ENCODE measurements around the gene PDCD2. TPM values are rescaled to one million over a fixed set of nuclear protein-coding genes. Genes with fewer than 3 reads are reported as not detected.

The PDCD2 gene
- total RNA-seq, 4 donors from 2014 or later = 61.5 to 113 (median 83.0) TPM

GRCh38 chr6:170553534-170554012 is 30.9 kb downstream of the PDCD2 start:
- in situ Hi-C loops (cut with MboI; ENCODE audit: low sequenced_read_pairs in 4 of 4) (loop anchor here in 3 of 4 donors (10.0 kb wide), 1 partner anchor 799 kb away; the partner anchor contains the start of genes DYNLT2 (in 3 of the 3) and ERMARD (in 3 of the 3)), intact Hi-C loops (cut with DNase I; ENCODE audit: low total_unique reads) (loop anchor here (1.0 to 10.0 kb wide), 3 partner anchors 31 to 829 kb away; partner anchors contain the start of genes DYNLT2, ERMARD, PDCD2 and PHF10)
- peak in 1 of 2 donors; percentile 38 for DNase-seq

GRCh38 chr6:170552765-170553533 is 31.5 kb downstream of the PDCD2 start, which contains the start of gene PSMB1:
Gene PSMB1 (minus strand): TSS chr6:170553307. CDS start chr6:170553242, 65 bp downstream.
- Histone ChIP-seq H3K4me3 (peak within 1 kb of the TSS; percentile 75 to 95 (median 80)), H3K27ac (peak within 1 kb of the TSS; percentile 93 to 98 (median 94)), H3K36me3 (peaks cover 0 to 12% of the 10 kb centered on the region in 2 donors), H3K27me3 (no peaks in the 10 kb centered on the region), H3K9me3 (no peaks in the 10 kb centered on the region), H3K4me1 (peaks cover 54 to 63% of the 10 kb centered on the region in 2 donors)
- DNase-seq = peak; percentile 95 to 96
- intact Hi-C loops (cut with DNase I; ENCODE audit: low total_unique reads) (loop anchor here (10.0 kb wide), 1 partner anchor 828 kb away; the partner anchor contains the start of gene PHF10), in situ Hi-C loops (cut with MboI; ENCODE audit: low sequenced_read_pairs in 4 of 4) (loop anchor here in 3 of 4 donors (10.0 kb wide), 1 partner anchor 798 kb away; the partner anchor contains the start of genes DYNLT2 (in 3 of the 3) and ERMARD (in 3 of the 3))
- TF ChIP-seq CTCF (IDR thresholded peaks at IDR 0.05 in 4 of 5, conservative IDR thresholded peaks at IDR 0.05 in 1 of 5) (no peak), POLR2A (IDR thresholded peaks at IDR 0.05) (peak; percentile 97 to 99)
- ATAC-seq = peak; percentile 83 to 86

More at GRCh38 chr6:170553534-170554012, 30.9 kb downstream of the PDCD2 start:
- H3K27ac ChIP-seq = peak overlapping the region; percentile 93 to 98 (median 94)
- no peaks in the 10 kb centered on the region for H3K27me3 ChIP-seq
- peaks cover 51 to 57% of the 10 kb centered on the region in 2 donors for H3K4me1 ChIP-seq
- H3K9me3 ChIP-seq = no peaks in the 10 kb centered on the region
- peak overlapping the region; percentile 75 to 95 (median 80) for H3K4me3 ChIP-seq
- peak; percentile 69 to 70 for ATAC-seq
- H3K36me3 ChIP-seq = peaks cover 0 to 11% of the 10 kb centered on the region in 2 donors
- TF ChIP-seq POLR2A (IDR thresholded peaks at IDR 0.05) (no peak), CTCF (IDR thresholded peaks at IDR 0.05 in 4 of 5, conservative IDR thresholded peaks at IDR 0.05 in 1 of 5) (no peak)

GRCh38 chr6:170545405-170545804 is 39.0 kb downstream of the PDCD2 start:
- in situ Hi-C loops (cut with MboI; ENCODE audit: low sequenced_read_pairs in 4 of 4) = no loop called here
- ATAC-seq = peak in 1 of 2 donors; percentile 82

More at GRCh38 chr6:170545405-170545804, 39.0 kb downstream of the PDCD2 start:
- no peaks in the 10 kb centered on the region for H3K9me3 ChIP-seq
- H3K27me3 ChIP-seq = no peaks in the 10 kb centered on the region
- peaks cover 38 to 44% of the 10 kb centered on the region in 2 donors for H3K4me1 ChIP-seq
- DNase-seq = peak in 1 of 2 donors; percentile 23
- TF ChIP-seq CTCF (IDR thresholded peaks at IDR 0.05 in 4 of 5, conservative IDR thresholded peaks at IDR 0.05 in 1 of 5) (no peak), POLR2A (IDR thresholded peaks at IDR 0.05) (no peak)
- H3K4me3 ChIP-seq = no peak overlapping the region
- H3K36me3 ChIP-seq = peaks cover 0 to 75% of the 10 kb centered on the region in 2 donors
- H3K27ac ChIP-seq = peak overlapping the region; percentile 41 to 72 (median 63)
- intact Hi-C loops (cut with DNase I; ENCODE audit: low total_unique reads) = no loop called here
